ENCODE data around the gene DONSON. TPM values are rescaled to one million over a fixed set of nuclear protein-coding genes. Genes with fewer than 3 reads are reported as not detected.

Gene DONSON
- polyA plus RNA-seq, 2 of the 4 experiments (the other 2 are of a cell fraction): 20.7 to 32.0 TPM

- no peaks in the 10 kb centered on the region for H3K4me1 ChIP-seq
- DNase-seq (ENCODE audit: low read depth in 1 of 2, low spot score in 1 of 2): no peak
- POLR2A ChIA-PET: no interaction called here
- ATAC-seq: no peak
- FAIRE-seq: no peak
- H3K9me3 ChIP-seq: no peaks in the 10 kb centered on the region
- H3K27ac ChIP-seq: no peak overlapping the region
- TF ChIP-seq RNF2 (IDR thresholded peaks at IDR 0.05; ENCODE audit: borderline replicate concordance, low read depth): no peak
- no peak for TF ChIP-seq MYC (IDR thresholded peaks at IDR 0.05; ENCODE audit: borderline replicate concordance, low read length)
- TF ChIP-seq CHD2 (IDR thresholded peaks at IDR 0.05; ENCODE audit: low read length, partially characterized antibody): no peak
- TF ChIP-seq HOXB13 (CRISPR knock-in tag; IDR thresholded peaks at IDR 0.05; ENCODE audit: low read depth): no peak
- TF ChIP-seq RCOR1 (IDR thresholded peaks at IDR 0.05; ENCODE audit: low read depth, low read length): no peak
- no peak for TF ChIP-seq CBX2 (IDR thresholded peaks at IDR 0.05; ENCODE audit: borderline replicate concordance, low read depth)
- TF ChIP-seq HDAC2 (IDR thresholded peaks at IDR 0.05): no peak
- no peak for TF ChIP-seq ELK1 (IDR thresholded peaks at IDR 0.05; ENCODE audit: low read depth, low read length)
- no peak for TF ChIP-seq REST (IDR thresholded peaks at IDR 0.05)
- no peak for TF ChIP-seq ESRRA (IDR thresholded peaks at IDR 0.05; ENCODE audit: borderline replicate concordance, low read length)
- no peak for TF ChIP-seq CEBPB (IDR thresholded peaks at IDR 0.05)
- no peak for TF ChIP-seq ZNF302 (CRISPR knock-in tag; IDR thresholded peaks at IDR 0.05)
- TF ChIP-seq JUN (IDR thresholded peaks at IDR 0.05): no peak
- no peak for TF ChIP-seq KDM1A (IDR thresholded peaks at IDR 0.05; ENCODE audit: low read depth)
- no peak for TF ChIP-seq GATA3 (IDR thresholded peaks at IDR 0.05; ENCODE audit: borderline replicate concordance)
- no peak for TF ChIP-seq FOSB (CRISPR knock-in tag; IDR thresholded peaks at IDR 0.05)
- no peak for TF ChIP-seq USF2 (IDR thresholded peaks at IDR 0.05)
- TF ChIP-seq CTCF (IDR thresholded peaks at IDR 0.05): no peak
- H3K4me2 ChIP-seq: no peak overlapping the region
- no peak overlapping the region for H3K4me3 ChIP-seq
- CTCF ChIA-PET: interaction anchor here (0.8 to 2.2 kb wide), 3 partner anchors 10 to 51 kb away, joined by 3 to 4 read pairs (median 3); no protein-coding TSS in a partner anchor
- 95% methylated on average over 27 of the region's 32 CpGs for WGBS (ENCODE audit: missing lambda C conversion rate)
Measured at GRCh38 chr21:33554982-33555344, 33.5 kb downstream of the DONSON start.

- CTCF ChIA-PET: interaction anchor here (0.8 to 1.0 kb wide), 2 partner anchors 9 to 51 kb away, joined by 3 read pairs; no protein-coding TSS in a partner anchor
- H3K27ac ChIP-seq: no peak overlapping the region
Measured at GRCh38 chr21:33554236-33554981, 34.1 kb downstream of the DONSON start.

More at GRCh38 chr21:33554236-33554981, 34.1 kb downstream of the DONSON start:
- no peak for FAIRE-seq
- POLR2A ChIA-PET: no interaction called here
- DNase-seq (ENCODE audit: low read depth in 1 of 2, low spot score in 1 of 2): no peak
- H3K9me3 ChIP-seq: no peaks in the 10 kb centered on the region
- no peak for ATAC-seq
- H3K4me2 ChIP-seq: no peak overlapping the region
- no peak overlapping the region for H3K4me3 ChIP-seq
- no peak for TF ChIP-seq USF2 (IDR thresholded peaks at IDR 0.05)
- no peak for TF ChIP-seq BHLHE40 (IDR thresholded peaks at IDR 0.05; ENCODE audit: low read depth, low read length)
- TF ChIP-seq CBX2 (IDR thresholded peaks at IDR 0.05; ENCODE audit: borderline replicate concordance, low read depth): no peak
- no peak for TF ChIP-seq POLR2A (IDR thresholded peaks at IDR 0.05; ENCODE audit: low read length)
- TF ChIP-seq RFX5 (IDR thresholded peaks at IDR 0.05): no peak
- no peak for TF ChIP-seq CHD4 (IDR thresholded peaks at IDR 0.05; ENCODE audit: borderline replicate concordance)
- TF ChIP-seq BCL3 (IDR thresholded peaks at IDR 0.05): no peak
- TF ChIP-seq HOXB13 (CRISPR knock-in tag; IDR thresholded peaks at IDR 0.05; ENCODE audit: low read depth): no peak
- TF ChIP-seq HEYL (CRISPR knock-in tag; IDR thresholded peaks at IDR 0.05): no peak
- TF ChIP-seq MAX (IDR thresholded peaks at IDR 0.05): no peak
- 91% methylated on average over 18 of the region's 18 CpGs for WGBS (ENCODE audit: missing lambda C conversion rate)
- no peaks in the 10 kb centered on the region for H3K4me1 ChIP-seq
